ENCODE data around the gene SRPX. TPM values are rescaled to one million over a fixed set of nuclear protein-coding genes. Genes with fewer than 3 reads are reported as not detected.

SRPX gene
- total RNA-seq, 1 experiment from 2014 or later: 0.23 TPM

DNA sequence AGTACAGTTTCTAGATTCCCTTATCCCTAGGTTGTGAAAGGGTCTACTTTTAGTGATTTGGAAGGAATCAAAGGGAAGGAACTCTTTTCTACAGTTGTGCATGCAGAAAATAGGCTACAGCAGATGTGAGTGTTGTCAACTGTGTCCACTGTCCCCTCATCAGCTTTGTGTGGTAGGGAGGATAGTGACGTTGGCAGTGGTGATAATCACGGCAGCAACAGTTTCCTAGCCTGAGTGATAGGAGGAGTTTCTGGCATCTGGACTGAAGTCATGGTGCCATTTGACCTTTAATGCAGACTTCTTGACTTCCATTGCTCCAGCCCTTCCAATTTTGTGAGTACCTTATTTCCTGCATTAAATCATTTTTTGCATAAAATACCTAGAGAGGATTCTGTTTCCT, 39.3 kb downstream of the SRPX start:
- no peak for ATAC-seq
- Histone ChIP-seq H3K27me3 (ENCODE audit: control insufficient read depth, insufficient read depth, low read length) (no peaks in the 10 kb centered on the region), H3K36me3 (ENCODE audit: control insufficient read depth, insufficient read depth, low read length) (no peaks in the 10 kb centered on the region), H3K4me1 (ENCODE audit: control insufficient read depth, insufficient read depth, low read length) (no peaks in the 10 kb centered on the region), H3K27ac (ENCODE audit: low read length) (no peak overlapping the region), H3K9me3 (ENCODE audit: control insufficient read depth, insufficient read depth, low read depth, low read length) (no peaks in the 10 kb centered on the region), H3K4me3 (ENCODE audit: low read depth in 2 of 2, low read length in 2 of 2) (no peak overlapping the region)
- in situ Hi-C loops (cut with HindIII; ENCODE audit: low pct_unique_long_range_greater_than_20kb, low sequenced_read_pairs) (no loop called here), intact Hi-C loops (cut with micrococcal nuclease; ENCODE audit: unreplicated experiment) (no loop called here)
- no peak for DNase-seq (ENCODE audit: low read depth, low spot score)
- no TSS peak for BruUV-seq (replicated peaks)
- ChIA-PET POLR2A (no interaction called here), CTCF (no interaction called here)
- no peak for TF ChIP-seq SIN3A (IDR thresholded peaks at IDR 0.05; ENCODE audit: borderline replicate concordance, insufficient read depth, low read depth, low read length)
- no peak for TF ChIP-seq POLR2AphosphoS5 (IDR thresholded peaks at IDR 0.05; ENCODE audit: low read depth, low read length)
- TF ChIP-seq TCF7L2 (IDR thresholded peaks at IDR 0.05; ENCODE audit: low read depth, low read length): no peak
- no peak for TF ChIP-seq REST (IDR thresholded peaks at IDR 0.05; ENCODE audit: insufficient read depth in 1 of 2, low read depth in 2 of 2, low read length in 1 of 2)

GRCh38 chrX:38178396-38178795, 42.3 kb downstream of the SRPX start:
- H3K27ac ChIP-seq (ENCODE audit: low read length): no peak overlapping the region
- intact Hi-C loops (cut with micrococcal nuclease; ENCODE audit: unreplicated experiment): loop anchor here (5.0 kb wide), 1 partner anchor 431 kb away; no protein-coding TSS in a partner anchor
- TF ChIP-seq, protein P1, sequence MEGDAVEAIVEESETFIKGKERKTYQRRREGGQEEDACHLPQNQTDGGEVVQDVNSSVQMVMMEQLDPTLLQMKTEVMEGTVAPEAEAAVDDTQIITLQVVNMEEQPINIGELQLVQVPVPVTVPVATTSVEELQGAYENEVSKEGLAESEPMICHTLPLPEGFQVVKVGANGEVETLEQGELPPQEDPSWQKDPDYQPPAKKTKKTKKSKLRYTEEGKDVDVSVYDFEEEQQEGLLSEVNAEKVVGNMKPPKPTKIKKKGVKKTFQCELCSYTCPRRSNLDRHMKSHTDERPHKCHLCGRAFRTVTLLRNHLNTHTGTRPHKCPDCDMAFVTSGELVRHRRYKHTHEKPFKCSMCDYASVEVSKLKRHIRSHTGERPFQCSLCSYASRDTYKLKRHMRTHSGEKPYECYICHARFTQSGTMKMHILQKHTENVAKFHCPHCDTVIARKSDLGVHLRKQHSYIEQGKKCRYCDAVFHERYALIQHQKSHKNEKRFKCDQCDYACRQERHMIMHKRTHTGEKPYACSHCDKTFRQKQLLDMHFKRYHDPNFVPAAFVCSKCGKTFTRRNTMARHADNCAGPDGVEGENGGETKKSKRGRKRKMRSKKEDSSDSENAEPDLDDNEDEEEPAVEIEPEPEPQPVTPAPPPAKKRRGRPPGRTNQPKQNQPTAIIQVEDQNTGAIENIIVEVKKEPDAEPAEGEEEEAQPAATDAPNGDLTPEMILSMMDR (IDR thresholded peaks at IDR 0.05): no peak
- TF ChIP-seq SIN3A (IDR thresholded peaks at IDR 0.05; ENCODE audit: borderline replicate concordance, insufficient read depth, low read depth, low read length) (no peak), POLR2AphosphoS5 (IDR thresholded peaks at IDR 0.05; ENCODE audit: low read depth, low read length) (no peak), TCF7L2 (IDR thresholded peaks at IDR 0.05; ENCODE audit: low read depth, low read length) (no peak), REST (IDR thresholded peaks at IDR 0.05; ENCODE audit: insufficient read depth in 1 of 2, low read depth in 2 of 2, low read length in 1 of 2) (no peak)
- no peaks in the 10 kb centered on the region for H3K36me3 ChIP-seq (ENCODE audit: control insufficient read depth, insufficient read depth, low read length)
- ChIA-PET CTCF (no interaction called here), POLR2A (no interaction called here)
- DNase-seq (ENCODE audit: low read depth, low spot score) (no peak), ATAC-seq (no peak)
- H3K4me3 ChIP-seq (ENCODE audit: low read depth in 2 of 2, low read length in 2 of 2): no peak overlapping the region
- in situ Hi-C loops (cut with HindIII; ENCODE audit: low pct_unique_long_range_greater_than_20kb, low sequenced_read_pairs): no loop called here
- H3K27me3 ChIP-seq (ENCODE audit: control insufficient read depth, insufficient read depth, low read length): no peaks in the 10 kb centered on the region
- no TSS peak for BruUV-seq (replicated peaks)
- no peaks in the 10 kb centered on the region for H3K4me1 ChIP-seq (ENCODE audit: control insufficient read depth, insufficient read depth, low read length)
- no peaks in the 10 kb centered on the region for H3K9me3 ChIP-seq (ENCODE audit: control insufficient read depth, insufficient read depth, low read depth, low read length)
